Measurements from ENCODE around the gene SPINK5. TPM values are rescaled to one million over a fixed set of nuclear protein-coding genes. Genes with fewer than 3 reads are reported as not detected.

The SPINK5 gene
- total RNA-seq, 1 experiment from 2014 or later, result 6.0 TPM

GRCh38 chr5:148027505-148027904 is 36.3 kb upstream of the SPINK5 start:
- Histone ChIP-seq H2AFZ (ENCODE audit: low read length) (no peak overlapping the region), H4K20me1 (ENCODE audit: control insufficient read depth, insufficient read depth, insufficient read length) (no peaks in the 10 kb centered on the region), H3K4me2 (ENCODE audit: insufficient read depth, insufficient read length, low read length) (no peak overlapping the region), H2AK5ac (ENCODE audit: insufficient read length, low read length) (no peak overlapping the region), H3K9ac (ENCODE audit: extremely low read depth, insufficient read length, low read length) (no peak overlapping the region), H3K9me3 (ENCODE audit: control insufficient read depth, low read depth, low read length) (no peaks in the 10 kb centered on the region), H3T11ph (ENCODE audit: low read length) (no peak overlapping the region), H2BK15ac (ENCODE audit: low read depth, low read length) (no peak overlapping the region), H3K4me1 (ENCODE audit: insufficient read depth, low read length) (no peaks in the 10 kb centered on the region), H3K79me2 (ENCODE audit: insufficient read depth, low read length) (no peaks in the 10 kb centered on the region), H2BK20ac (ENCODE audit: low read depth, low read length, poor library complexity, severe bottlenecking) (no peak overlapping the region), H3K79me1 (ENCODE audit: insufficient read depth, low read depth, low read length, poor library complexity, severe bottlenecking) (no peaks in the 10 kb centered on the region), H4K8ac (replicated peaks; ENCODE audit: insufficient read length, low read depth, low read length) (no peak overlapping the region), H2BK12ac (ENCODE audit: insufficient read length, low read depth, low read length) (no peak overlapping the region), H3K18ac (ENCODE audit: insufficient read length, low read depth, low read length) (no peak overlapping the region), H3K14ac (ENCODE audit: insufficient read depth, low read length) (no peak overlapping the region), H2BK120ac (ENCODE audit: low read depth, low read length, poor library complexity, severe bottlenecking) (no peak overlapping the region), H3K56ac (ENCODE audit: insufficient read length, low read depth, low read length) (no peak overlapping the region), H4K91ac (ENCODE audit: insufficient read length, low read depth, low read length) (no peak overlapping the region), H3K27ac (ENCODE audit: insufficient read length, low read depth, low read length) (no peak overlapping the region), H2BK5ac (ENCODE audit: insufficient read length, low read length) (no peak overlapping the region), H4K5ac (ENCODE audit: insufficient read length, low read depth, low read length) (no peak overlapping the region), H3K4ac (ENCODE audit: low read depth, low read length) (no peak overlapping the region), H3K23me2 (ENCODE audit: insufficient read length, low read depth, low read length, poor library complexity, severe bottlenecking) (no peaks in the 10 kb centered on the region), H3K23ac (ENCODE audit: insufficient read length, low read depth, low read length) (no peak overlapping the region), H3K27me3 (ENCODE audit: insufficient read depth, low read length) (no peaks in the 10 kb centered on the region)
- Mint-ChIP-seq H3K27ac (no peak overlapping the region), H3K4me3 (no peak overlapping the region), H3K36me3 (ENCODE audit: insufficient read depth in 1 of 3, low read depth in 3 of 3) (peaks cover 0 to 13% (median 0%) of the 10 kb centered on the region in 3 experiments; a peak in 1 of 7 replicates), H3K4me1 (no peaks in the 10 kb centered on the region), H3K9me3 (no peaks in the 10 kb centered on the region), H3K27me3 (ENCODE audit: low read depth) (no peaks in the 10 kb centered on the region)
- WGBS (ENCODE audit: extremely low coverage, insufficient read length, low lambda C conversion rate), result no CpG with 5 or more reads among the region's 3 CpGs
- TF ChIP-seq CTCF (conservative IDR thresholded peaks at IDR 0.05), result no peak
- DNase-seq, result no peak

All from H9 (cell line).